Stromal cell of bone marrow (primary cell): ENCODE measurements around the gene KCNH1.

Experiments used
- DNase-seq: peaks from one replicate; pipeline ENCODE4 v3.0.0-alpha.2; 2012; ENCODE audit warnings: low read depth

The KCNH1 gene

DNA sequence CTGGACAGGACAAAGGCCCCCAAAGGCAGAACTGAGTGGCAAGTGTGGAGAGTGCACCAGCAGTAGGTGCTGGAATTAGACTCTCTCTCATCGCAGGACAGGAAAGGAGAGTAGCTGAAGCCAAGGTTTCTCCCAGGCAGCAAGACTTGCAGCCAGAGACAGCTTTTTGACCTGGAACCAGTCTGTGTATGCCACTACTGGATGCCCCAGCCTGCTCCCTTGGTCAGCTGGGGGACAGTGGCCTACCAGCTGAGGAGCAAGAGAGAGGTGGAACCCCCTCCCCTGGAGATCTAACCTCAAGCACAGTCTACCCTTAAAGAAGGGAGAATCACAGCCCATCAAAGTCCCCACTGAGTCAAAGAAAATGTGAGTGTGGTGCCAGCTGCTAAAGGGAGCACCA, 375.7 kb downstream of the KCNH1 start:
- DNase-seq, result no peak

GRCh38 chr1:210757677-210758076, 376.3 kb downstream of the KCNH1 start:
- no peak for DNase-seq

- no peak for DNase-seq
Measured at GRCh38 chr1:210755991-210756659, 377.8 kb downstream of the KCNH1 start.

GRCh38 chr1:210754878-210755665, 378.9 kb downstream of the KCNH1 start:
- no peak for DNase-seq

DNA sequence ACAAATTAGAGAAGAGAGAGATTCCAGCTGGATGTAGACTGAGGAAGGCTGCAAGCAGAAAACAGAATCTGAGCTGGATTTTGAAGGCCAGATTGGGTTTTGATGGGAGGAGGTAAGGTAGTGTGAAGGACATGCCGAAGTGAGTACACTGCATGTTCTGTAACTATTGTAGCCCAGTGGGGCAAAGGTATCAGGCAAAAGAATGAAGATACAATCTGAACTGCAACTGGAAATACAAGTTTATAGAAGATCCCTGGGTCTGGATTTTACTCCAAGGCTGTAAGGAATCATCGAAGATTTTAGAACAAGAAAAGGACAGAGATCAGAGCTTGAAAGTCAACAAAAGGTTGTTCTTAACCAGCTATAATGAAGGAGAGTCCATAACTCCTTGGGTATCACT, 382.0 kb downstream of the KCNH1 start:
- DNase-seq, result no peak

DNA sequence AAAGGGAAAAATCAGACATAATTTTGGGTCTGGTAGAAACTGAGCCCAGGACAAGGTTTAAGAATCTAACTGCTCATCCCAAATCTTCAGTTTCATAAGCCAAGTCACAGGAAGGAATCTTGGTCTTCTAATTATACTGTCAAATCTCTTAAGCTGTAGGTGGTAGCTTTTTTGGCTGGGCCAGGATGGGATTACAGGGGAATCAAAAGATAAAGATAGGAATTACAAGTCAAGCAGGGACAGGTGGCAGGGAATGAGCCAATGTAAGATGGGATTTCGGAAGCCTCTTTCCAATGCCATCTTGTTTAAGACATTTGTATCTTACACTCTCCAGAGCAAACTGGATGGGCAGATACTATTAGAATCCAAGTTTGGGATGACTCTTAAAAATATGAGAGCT, 383.5 kb downstream of the KCNH1 start:
- no peak for DNase-seq

DNA sequence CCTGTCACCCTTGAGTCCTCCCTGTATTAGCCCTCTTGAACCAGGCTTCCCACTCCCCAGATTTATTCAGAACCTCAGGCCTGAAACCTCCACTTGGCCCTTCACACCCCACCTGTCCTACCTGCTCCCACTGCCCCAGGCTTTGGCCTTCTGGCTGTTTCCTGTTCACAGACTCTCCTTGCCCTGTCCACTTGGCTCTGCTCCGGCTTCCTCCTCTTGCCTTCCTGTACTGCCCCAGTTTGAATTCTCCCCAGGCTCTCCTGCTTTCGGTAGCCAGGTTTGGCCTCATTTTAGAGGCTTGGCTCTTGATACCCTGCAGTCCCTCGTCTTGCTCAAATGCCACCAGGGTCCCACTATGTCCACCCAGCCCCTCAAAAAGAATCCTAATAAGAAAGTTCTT, 385.2 kb downstream of the KCNH1 start:
- DNase-seq, result no peak

- no peak for DNase-seq
Measured at GRCh38 chr1:210747890-210748289, 386.1 kb downstream of the KCNH1 start.

GRCh38 chr1:210747112-210747511, 386.8 kb downstream of the KCNH1 start:
- no peak for DNase-seq

GRCh38 chr1:210746024-210746731, 387.8 kb downstream of the KCNH1 start:
- no peak for DNase-seq

DNA sequence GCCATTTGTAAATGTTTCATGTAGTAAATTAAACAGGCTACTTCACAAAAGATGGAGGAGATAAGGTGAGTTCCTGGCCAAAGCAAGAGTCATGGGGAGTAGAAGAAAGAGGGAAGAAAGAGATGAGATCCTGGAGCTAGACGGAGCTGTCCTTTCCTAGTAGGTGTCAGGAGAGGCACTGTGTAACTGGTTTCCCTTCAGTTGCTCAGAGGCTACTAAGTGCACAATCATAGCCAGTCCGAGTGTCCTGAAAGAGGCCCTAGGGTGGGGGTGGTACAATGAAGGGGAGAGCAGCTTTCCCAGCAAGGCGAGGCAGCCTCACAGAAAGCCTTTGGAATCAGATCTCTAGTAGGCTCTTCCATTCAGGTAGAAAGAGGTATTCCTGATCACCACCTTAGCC, 390.9 kb downstream of the KCNH1 start:
- no peak for DNase-seq

DNA sequence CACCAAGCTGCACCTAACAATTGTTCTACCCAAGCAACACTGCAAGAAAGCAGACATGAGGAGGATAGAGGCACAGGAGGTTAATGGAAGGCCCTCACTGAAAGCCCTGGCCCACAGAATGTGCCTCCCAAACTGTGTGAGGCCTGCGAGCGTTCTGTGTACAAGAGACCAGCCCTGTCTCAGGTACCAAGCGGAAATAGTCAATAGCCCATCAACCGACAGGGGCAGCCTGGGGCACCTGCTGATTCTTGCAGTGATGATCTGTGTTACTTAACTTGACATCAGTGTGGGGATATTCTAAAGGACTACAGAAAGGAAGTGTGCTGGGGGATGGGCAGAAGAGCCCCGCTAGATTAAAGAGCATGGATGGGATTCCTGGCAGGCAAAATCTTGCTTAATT, 392.4 kb downstream of the KCNH1 start:
- no peak for DNase-seq

DNA sequence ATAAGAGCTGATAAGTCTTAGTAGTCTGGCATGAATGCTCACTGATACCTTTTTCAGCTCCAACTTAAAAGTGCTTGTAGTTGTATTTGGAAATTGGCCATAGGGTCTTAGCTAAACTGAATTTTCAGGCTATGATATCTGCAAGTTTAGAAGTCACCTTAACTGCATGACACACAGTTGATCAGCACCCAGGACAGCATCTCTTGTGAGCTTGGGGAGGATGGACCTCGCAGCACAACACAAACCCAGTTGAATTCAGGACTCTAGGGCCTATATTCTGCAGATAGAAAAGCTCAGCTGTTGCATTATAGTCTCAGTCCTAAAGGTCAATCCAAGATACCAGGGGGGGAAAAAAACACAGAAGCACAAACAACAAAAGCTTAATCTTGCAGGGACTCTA, 394.3 kb downstream of the KCNH1 start:
- no peak for DNase-seq

DNA sequence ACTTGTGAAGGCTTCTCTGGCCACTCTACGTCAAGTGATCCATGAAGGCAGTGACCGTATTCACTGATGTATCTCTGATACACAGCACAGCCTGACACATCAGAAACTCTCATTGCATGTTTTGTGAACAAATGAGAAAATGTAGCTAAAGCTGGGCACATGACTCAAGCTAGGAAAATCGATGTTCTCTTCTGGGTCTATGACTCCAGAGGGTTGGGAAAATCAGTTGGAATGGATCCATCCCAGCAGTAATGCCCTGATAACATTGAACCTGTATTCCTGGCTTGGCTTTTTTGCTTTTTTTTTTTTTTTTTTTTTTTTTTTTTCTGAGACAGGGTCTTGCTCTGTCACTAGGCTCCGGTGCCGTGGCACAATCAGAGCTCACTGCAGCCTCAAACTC, 395.7 kb downstream of the KCNH1 start:
- no peak for DNase-seq

- DNase-seq, result no peak
Measured at GRCh38 chr1:210736713-210737112, 397.2 kb downstream of the KCNH1 start.

DNA sequence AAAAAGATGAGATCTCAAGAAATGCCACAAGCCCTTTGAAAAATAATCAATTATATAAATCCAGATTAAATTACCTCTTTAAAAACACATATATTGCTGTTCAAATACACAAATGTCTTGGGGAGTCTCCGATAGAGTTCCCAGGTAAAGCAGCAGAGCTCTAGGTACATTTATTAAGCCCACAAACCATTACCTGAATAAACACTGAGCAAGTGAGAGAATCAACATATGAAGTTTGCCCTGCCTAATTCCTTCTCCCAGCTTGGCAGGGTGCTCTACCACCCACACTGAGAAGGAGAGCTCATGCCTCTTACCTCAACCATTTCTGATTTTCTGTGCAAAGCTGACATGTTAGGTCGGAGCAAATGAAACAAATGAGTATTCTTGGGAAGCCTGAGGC, 402.4 kb downstream of the KCNH1 start:
- DNase-seq, result no peak

DNA sequence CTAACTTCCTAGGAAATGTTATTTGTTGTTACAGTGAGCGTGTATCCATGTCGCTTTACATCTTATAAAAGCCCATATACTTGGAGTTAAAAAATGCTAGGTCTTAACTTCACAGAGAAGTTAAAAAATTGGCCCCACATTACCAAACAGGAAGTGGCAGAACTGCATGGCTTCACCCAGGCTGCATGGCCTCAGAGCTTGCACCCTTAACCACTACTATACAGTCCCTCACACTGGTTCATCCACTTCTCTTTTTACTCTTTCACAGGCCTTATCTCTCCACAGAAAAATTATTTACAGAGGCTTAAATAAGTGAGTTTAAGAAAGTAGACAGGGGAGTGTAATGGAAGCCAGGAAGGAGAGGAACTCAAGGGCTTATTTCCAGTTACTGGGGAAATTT, 402.8 kb downstream of the KCNH1 start:
- no peak for DNase-seq

- DNase-seq, result no peak
Measured at GRCh38 chr1:210730023-210730422, 403.9 kb downstream of the KCNH1 start.

- no peak for DNase-seq
Measured at GRCh38 chr1:210728437-210729149, 405.4 kb downstream of the KCNH1 start.

DNA sequence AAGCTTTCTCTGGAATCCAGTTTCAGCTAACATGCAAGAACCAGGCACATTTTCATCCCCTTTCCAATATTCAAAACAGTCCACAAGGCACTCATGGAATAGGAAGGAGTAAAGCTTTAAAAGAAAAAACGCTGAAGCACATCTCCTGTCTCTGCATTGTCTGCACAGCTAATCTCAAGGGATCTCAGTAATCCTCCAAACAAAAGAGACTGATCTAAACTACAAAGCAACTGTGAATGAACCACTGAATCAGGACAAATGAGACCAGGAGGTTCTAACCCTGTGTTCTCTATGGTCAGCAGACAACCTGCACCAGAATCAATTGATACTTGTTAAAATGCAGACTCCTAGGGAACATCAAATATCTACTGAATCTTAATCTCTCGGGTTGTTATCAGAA, 406.2 kb downstream of the KCNH1 start:
- DNase-seq, result no peak

DNA sequence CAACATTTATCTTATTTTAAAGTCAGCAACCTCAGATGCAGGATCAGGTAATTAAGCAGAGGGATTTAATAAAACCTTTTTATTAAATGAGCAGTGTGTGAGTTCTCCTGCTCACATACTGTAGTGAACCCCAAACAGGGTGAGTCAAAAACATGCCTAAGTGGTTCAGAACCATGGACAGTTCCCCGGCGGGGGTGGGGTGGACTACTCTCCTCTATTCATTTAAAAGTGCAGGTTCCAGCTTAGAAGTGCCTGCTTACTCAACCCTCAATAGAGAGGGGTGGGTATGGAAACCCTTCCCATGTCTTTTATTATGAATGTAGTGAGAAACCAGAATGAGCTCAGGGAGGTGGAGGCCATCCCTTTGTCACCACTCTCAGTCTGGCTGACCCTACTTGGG, 407.3 kb downstream of the KCNH1 start:
- peak; percentile 12 for DNase-seq

DNA sequence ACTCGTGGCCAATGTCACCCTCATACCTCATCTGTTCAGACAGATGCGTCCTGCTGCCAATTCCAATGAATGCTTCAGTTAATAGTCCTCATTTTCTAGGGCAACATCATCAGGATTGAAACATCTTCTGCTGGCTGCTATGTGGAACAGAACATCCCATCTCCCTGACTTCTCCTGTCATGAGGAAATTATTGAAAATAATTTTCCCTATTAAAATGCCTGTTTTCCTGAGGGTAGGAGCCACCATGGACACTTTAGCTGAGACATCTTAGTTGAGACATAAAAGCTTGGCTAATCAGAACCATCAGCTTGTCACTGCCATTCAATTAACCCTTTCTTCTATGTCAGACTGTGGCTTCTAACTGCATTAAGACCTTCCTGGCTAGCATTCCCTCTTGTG, 409.2 kb downstream of the KCNH1 start:
- no peak for DNase-seq

- DNase-seq, result no peak
Measured at GRCh38 chr1:210723646-210724045, 410.3 kb downstream of the KCNH1 start.
